Measurements from ENCODE around the gene RPL13.

The RPL13 gene

DNA sequence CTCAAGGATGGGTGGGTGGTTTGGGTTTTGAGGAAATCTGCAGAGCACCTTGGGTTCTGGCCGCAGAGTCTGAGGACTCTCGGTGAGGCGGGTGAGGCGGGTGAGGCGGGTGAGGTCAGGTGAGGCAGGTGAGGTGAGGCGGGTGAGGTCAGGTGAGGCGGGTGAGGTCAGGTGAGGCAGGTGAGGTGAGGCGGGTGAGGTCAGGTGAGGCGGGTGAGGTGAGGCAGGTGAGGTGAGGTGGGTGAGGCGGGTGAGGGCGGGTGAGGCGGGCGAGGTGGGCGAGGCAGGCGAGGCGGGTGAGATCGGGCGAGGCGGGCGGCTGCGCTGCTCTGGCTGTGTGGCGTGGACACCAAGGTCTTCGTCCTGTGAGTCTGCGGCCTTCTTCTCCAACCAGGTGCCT, 24.1 kb upstream of the RPL13 start:
- peaks cover 20% of the 10 kb centered on the region for H3K4me1 ChIP-seq (ENCODE audit: control insufficient read depth, low read length)
- H3K27ac ChIP-seq (ENCODE audit: low read depth, low read length): no peak overlapping the region
- no peak for TF ChIP-seq EZH2phosphoT487 (IDR thresholded peaks at IDR 0.05; ENCODE audit: borderline replicate concordance, low read length)
- TF ChIP-seq, protein P1, sequence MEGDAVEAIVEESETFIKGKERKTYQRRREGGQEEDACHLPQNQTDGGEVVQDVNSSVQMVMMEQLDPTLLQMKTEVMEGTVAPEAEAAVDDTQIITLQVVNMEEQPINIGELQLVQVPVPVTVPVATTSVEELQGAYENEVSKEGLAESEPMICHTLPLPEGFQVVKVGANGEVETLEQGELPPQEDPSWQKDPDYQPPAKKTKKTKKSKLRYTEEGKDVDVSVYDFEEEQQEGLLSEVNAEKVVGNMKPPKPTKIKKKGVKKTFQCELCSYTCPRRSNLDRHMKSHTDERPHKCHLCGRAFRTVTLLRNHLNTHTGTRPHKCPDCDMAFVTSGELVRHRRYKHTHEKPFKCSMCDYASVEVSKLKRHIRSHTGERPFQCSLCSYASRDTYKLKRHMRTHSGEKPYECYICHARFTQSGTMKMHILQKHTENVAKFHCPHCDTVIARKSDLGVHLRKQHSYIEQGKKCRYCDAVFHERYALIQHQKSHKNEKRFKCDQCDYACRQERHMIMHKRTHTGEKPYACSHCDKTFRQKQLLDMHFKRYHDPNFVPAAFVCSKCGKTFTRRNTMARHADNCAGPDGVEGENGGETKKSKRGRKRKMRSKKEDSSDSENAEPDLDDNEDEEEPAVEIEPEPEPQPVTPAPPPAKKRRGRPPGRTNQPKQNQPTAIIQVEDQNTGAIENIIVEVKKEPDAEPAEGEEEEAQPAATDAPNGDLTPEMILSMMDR (IDR thresholded peaks at IDR 0.05; ENCODE audit: low read depth, low read length, poor library complexity, severe bottlenecking): no peak
- H3K27me3 ChIP-seq (ENCODE audit: control insufficient read depth, low read length): no peaks in the 10 kb centered on the region
- H3K9me2 ChIP-seq (replicated peaks; ENCODE audit: control insufficient read depth, low read length): no peaks in the 10 kb centered on the region
- H3K9me3 ChIP-seq (ENCODE audit: control insufficient read depth, insufficient read depth, low read length): no peaks in the 10 kb centered on the region
- peaks cover 17% of the 10 kb centered on the region for H3K79me2 ChIP-seq (ENCODE audit: control insufficient read depth, low read length)
- H3K4me3 ChIP-seq (ENCODE audit: low read length): no peak overlapping the region
- H3F3A ChIP-seq (ENCODE audit: control insufficient read depth, insufficient read depth): no peaks in the 10 kb centered on the region
- no peak overlapping the region for H3K4me2 ChIP-seq (ENCODE audit: low read length)
- H4K20me1 ChIP-seq (ENCODE audit: control insufficient read depth, insufficient read depth, low read depth, low read length): no peaks in the 10 kb centered on the region
- peaks cover 64% of the 10 kb centered on the region for H3K36me3 ChIP-seq (ENCODE audit: control insufficient read depth, low read length)

DNA sequence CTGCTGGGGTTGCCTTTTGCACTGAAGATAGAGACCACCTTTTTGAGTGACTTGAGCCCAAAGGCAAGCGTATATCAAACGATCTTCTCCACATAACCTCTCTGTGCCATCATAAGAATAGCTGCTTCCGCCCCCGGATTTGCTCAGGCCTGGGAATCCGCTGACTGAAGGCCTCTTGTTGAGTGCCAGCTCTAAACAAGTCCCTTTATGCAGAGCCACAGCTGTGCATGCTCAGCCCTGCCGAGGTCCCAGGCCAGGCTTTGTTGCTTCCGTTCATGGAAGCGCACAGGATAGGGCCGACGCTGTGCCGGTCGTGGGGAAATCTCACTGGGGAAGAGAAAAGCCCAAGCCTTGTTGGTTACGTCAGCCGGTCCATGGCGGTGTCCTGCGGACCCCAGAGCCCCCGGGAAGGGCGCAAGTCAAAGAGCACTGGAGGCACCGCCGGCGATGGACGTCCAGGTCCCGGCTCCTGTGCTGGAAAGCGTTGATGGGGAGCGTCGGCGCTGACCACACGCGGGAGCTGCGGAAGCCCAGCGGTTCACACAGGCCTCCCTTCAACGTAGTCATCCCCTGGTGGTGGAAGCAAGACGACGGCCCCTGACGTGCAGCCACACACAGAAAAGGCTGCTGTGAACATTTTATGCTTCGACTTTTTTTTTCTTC, 23.5 kb upstream of the RPL13 start:
- Histone ChIP-seq H3F3A (ENCODE audit: control insufficient read depth, insufficient read depth) (no peaks in the 10 kb centered on the region), H3K27ac (ENCODE audit: low read depth, low read length) (no peak overlapping the region), H3K79me2 (ENCODE audit: control insufficient read depth, low read length) (peaks cover 17% of the 10 kb centered on the region), H3K9me3 (ENCODE audit: control insufficient read depth, insufficient read depth, low read length) (no peaks in the 10 kb centered on the region), H3K27me3 (ENCODE audit: control insufficient read depth, low read length) (no peaks in the 10 kb centered on the region), H4K20me1 (ENCODE audit: control insufficient read depth, insufficient read depth, low read depth, low read length) (no peaks in the 10 kb centered on the region), H3K4me3 (ENCODE audit: low read length) (no peak overlapping the region), H3K4me2 (ENCODE audit: low read length) (no peak overlapping the region), H3K4me1 (ENCODE audit: control insufficient read depth, low read length) (peaks cover 20% of the 10 kb centered on the region), H3K9me2 (replicated peaks; ENCODE audit: control insufficient read depth, low read length) (no peaks in the 10 kb centered on the region), H3K36me3 (ENCODE audit: control insufficient read depth, low read length) (peaks cover 57% of the 10 kb centered on the region)
- TF ChIP-seq, protein P1 (IDR thresholded peaks at IDR 0.05; ENCODE audit: low read depth, low read length, poor library complexity, severe bottlenecking): no peak

DNA sequence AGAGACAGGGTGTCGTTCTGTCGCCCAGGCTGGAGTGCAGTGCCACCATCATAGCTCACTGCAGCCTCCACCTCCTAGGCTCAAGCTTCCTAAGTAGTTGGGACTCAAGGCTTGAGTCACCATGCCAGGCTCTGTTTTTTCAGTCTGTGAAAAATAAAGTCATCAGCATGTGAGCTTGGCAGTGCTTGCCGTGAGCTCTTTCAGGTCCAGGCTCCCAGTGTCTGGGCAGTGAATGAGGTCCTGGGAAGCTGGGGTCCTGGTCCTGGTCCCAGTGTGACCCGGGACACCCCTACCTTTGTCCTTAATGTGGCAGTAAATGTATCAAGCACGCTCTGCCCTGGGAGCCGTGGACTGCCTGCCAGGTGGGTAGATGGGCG, 22.9 kb upstream of the RPL13 start:
- Histone ChIP-seq H3K27me3 (ENCODE audit: control insufficient read depth, low read length) (no peaks in the 10 kb centered on the region), H3K4me2 (ENCODE audit: low read length) (no peak overlapping the region), H3K79me2 (ENCODE audit: control insufficient read depth, low read length) (peaks cover 17% of the 10 kb centered on the region), H3F3A (ENCODE audit: control insufficient read depth, insufficient read depth) (no peaks in the 10 kb centered on the region), H3K9me2 (replicated peaks; ENCODE audit: control insufficient read depth, low read length) (no peaks in the 10 kb centered on the region), H3K4me1 (ENCODE audit: control insufficient read depth, low read length) (peaks cover 20% of the 10 kb centered on the region), H3K9me3 (ENCODE audit: control insufficient read depth, insufficient read depth, low read length) (no peaks in the 10 kb centered on the region), H3K27ac (ENCODE audit: low read depth, low read length) (no peak overlapping the region), H3K4me3 (ENCODE audit: low read length) (no peak overlapping the region), H3K36me3 (ENCODE audit: control insufficient read depth, low read length) (peaks cover 52% of the 10 kb centered on the region), H4K20me1 (ENCODE audit: control insufficient read depth, insufficient read depth, low read depth, low read length) (no peaks in the 10 kb centered on the region)
- TF ChIP-seq, protein P1 (IDR thresholded peaks at IDR 0.05; ENCODE audit: low read depth, low read length, poor library complexity, severe bottlenecking): no peak
- TF ChIP-seq EZH2phosphoT487 (IDR thresholded peaks at IDR 0.05; ENCODE audit: borderline replicate concordance, low read length): no peak
